Mucosa of gallbladder (tissue), 1 donor: ENCODE results near the gene PPIL3. TPM values are rescaled to one million over a fixed set of nuclear protein-coding genes. Genes with fewer than 3 reads are reported as not detected.

Source experiments
- total RNA-seq: library from RNA; stranded (reverse); gene quantifications from one replicate; pipeline ENCODE4 v1.2.1, GENCODE V29; 2021
- donor health status: DM: no; HTN: no; CAD: no.

Gene PPIL3
- total RNA-seq, 1 donor from 2014 or later, result 38.4 TPM

Other genes starting within 250 kb of the PPIL3 start
- 158 TPM for gene BZW1, start 77.2 kb downstream of the PPIL3 start, total RNA-seq
- gene CLK1, start 24.4 kb downstream of the PPIL3 start, total RNA-seq, result 98.8 TPM
- gene NIF3L1, start 294 bp upstream of the PPIL3 start, total RNA-seq, result 16.9 TPM
- 29.3 TPM for gene ORC2, start 74.6 kb upstream of the PPIL3 start, total RNA-seq
- gene HYCC2, start 182.6 kb upstream of the PPIL3 start, total RNA-seq, result 18.8 TPM
- gene NDUFB3, start 182.9 kb upstream of the PPIL3 start, total RNA-seq, result 96.4 TPM
- gene CFLAR, start 227.1 kb upstream of the PPIL3 start, total RNA-seq, result 152 TPM